Heart left ventricle (tissue), 13 donors: Measurements from ENCODE around the gene PER1.

Experiments used
- CTCF ChIP-seq, 12 donors: fragments of 200-600 bp; sonication (generic) in 4 of 12; IDR thresholded peaks; one replicate each; pipeline versions ENCODE4 v1.5.0 to v1.8.0; 2018 to 2022; ENCODE audit warnings: antibody characterized with exemption in 12 of 12, mild to moderate bottlenecking in 5 of 12
- POLR2A ChIP-seq, 2 donors: fragments of 450-650 bp; IDR thresholded peaks; one replicate each; pipeline ENCODE4 v1.6.1; 2017; ENCODE audit warnings: antibody characterized with exemption in 2 of 2, mild to moderate bottlenecking in 2 of 2, moderate library complexity in 2 of 2
- donor health status: ischemic (EF 13 %, LVEDD 7.1; RV severe dilation, severe dysfunction).
- donor health status: DM: no; HTN: yes; CAD: no.
- donor health status: DM: no; HTN: no; CAD: no.
- donor health status: ischemic (EF 25% LVEDD 6.9; RV normal size, moderate dysfunction).
- donor health status: ischemic (EF 25% LVEDD 5.7; RV mildly dilated, moderate dysfunction).
- donor health status: ischemic (EF 35%, LVEDD 5.7; RV mildly dilated, moderate dysfunction).
- donor health status: nonischemic (EF 11% LVEDD 7.7; RV severe dilation, severe dysfunction).
- donor health status: DM: yes; HTN: yes; CAD: no.
- donor health status: PGD.
- donor health status: ischemic (EF 29% LVEDD 5.4; RV normal size, mild dysfunction).
- donor health status: nonischemic (EF 23%, LVEDD 6.1; RV moderate dilation, normal function).

- TF ChIP-seq CTCF (IDR thresholded peaks at IDR 0.05) (no peak), POLR2A (IDR thresholded peaks at IDR 0.05) (no peak)
These were observed 3.7 kb upstream of the PER1 start for GRCh38 chr17:8155996-8156245.
